HG03066 (cell line): ENCODE measurements around the gene RIPK3.
"Not testable (repeated sequence)": the region's sequence is repeated elsewhere in the genome, so short reads cannot be mapped to it uniquely, and the experiment has no call there.

Experiments used
- ATAC-seq: cut with Tn5 transposase; IDR thresholded peaks from one replicate; pipeline ENCODE4 v1.9.1; 2021; ENCODE audit warnings: low read depth; ENCODE audit not compliant: unreplicated experiment

RIPK3 gene

GRCh38 chr14:24339284-24340151 is at the start of gene RIPK3:
TSS of gene RIPK3 (minus strand) at chr14:24339991. CDS start at chr14:24339826, 165 bp downstream.
- ATAC-seq = peak; percentile 93

DNA sequence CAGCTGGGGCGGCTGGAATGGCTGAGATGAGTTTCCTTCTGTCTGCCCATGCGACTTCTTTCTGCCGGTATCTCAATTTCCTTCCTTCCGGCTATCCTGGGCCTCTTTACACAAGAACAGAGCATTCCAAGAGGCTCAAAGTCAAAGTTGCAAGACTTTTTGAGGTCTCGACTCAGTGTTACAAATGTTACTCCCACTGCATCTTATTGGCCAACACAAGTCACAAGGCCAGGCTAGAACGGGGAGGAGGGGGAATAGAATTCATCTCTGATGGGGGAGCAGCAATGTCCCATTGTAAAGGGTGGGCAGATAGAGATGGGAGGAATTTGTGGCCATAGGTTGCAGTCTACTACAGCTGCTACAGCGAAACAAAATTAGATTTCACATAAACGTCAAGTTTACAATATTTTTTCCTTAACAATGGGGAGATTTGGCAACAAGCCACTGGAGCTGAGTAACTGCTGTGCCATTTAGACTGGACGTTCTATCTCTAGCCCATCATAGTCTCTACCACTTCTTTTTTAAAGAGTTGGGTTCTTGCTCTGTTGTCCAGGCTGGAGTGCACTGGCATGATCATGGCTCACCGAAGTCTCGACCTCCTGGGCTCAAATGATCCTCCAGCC is 49.5 kb upstream of the RIPK3 start:
- ATAC-seq = no peak

DNA sequence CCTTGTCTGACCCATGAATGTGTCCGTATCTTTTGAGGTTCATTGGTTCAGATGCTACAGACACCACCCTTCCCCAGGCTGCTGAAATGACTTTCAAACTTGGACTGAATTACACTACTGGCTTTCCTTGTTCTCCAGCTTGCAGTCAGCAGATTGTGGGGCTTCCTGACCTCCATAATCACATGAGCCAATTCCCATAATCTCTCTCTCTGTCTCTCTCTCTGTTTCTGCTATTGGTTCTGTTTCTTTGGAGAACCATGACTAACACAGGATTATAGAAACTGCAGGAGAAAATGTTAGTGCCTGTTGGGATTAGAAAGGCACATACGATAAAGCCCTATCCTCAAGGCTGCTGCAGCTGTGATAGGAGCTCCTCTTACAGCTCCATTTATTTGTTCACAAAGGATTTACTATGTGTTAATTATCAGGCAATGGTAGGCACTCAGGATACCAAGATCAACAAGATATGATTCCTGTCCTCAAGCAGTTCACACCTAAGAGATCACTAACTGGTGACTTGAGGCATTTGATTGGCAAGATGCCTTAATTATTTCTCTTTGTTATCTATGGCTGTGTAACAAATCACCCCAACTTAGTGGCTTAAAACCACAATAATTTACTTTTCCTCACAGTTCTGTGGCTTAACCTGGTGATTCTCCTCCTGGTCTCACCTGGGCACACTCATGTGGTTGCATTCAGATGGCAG is 48.8 kb upstream of the RIPK3 start:
- ATAC-seq = no peak

GRCh38 chr14:24387579-24387978 is 47.8 kb upstream of the RIPK3 start:
- ATAC-seq = not testable (repeated sequence)

DNA sequence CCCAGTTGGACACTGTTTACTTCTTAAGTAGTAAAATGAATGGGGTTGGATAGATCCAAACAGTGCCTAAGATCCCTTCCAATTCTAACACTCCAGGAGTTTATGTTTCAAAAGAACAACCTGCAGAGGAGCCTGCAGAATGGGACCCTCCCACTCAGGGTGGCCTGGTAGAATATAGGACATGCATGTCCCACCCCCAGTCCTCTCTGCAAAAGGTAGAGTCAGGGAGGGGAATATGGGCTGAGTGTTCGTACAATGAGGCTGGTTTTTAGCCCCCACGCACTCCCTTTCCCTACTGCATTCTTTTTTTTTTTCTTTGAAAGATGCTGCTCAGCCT is 47.2 kb upstream of the RIPK3 start:
- no peak for ATAC-seq

- no peak for ATAC-seq
These were observed 45.7 kb upstream of the RIPK3 start for GRCh38 chr14:24385524-24385923.

DNA sequence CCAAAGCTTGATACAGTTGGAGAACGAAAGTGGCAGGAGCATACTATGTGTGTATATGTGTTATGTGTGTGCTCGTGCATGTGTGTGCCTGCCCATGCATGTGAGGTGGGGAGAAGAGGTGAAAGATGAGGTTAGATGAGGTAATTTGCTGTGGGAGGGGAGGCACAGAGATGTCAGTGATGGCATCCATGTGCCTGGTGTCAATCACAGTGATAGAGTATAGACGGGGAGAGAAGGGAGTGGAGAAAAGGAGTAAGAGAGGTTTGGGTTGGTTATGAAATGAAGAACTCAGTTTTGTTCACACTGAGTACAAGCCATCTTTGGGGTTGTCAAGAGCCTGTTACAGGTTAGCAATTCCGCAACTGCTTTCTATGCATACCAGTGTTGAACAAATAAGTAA is 44.4 kb upstream of the RIPK3 start:
- no peak for ATAC-seq

GRCh38 chr14:24382064-24382371 is 42.2 kb upstream of the RIPK3 start:
- no peak for ATAC-seq

- no peak for ATAC-seq
These were observed 41.7 kb upstream of the RIPK3 start for GRCh38 chr14:24381363-24382063.

DNA sequence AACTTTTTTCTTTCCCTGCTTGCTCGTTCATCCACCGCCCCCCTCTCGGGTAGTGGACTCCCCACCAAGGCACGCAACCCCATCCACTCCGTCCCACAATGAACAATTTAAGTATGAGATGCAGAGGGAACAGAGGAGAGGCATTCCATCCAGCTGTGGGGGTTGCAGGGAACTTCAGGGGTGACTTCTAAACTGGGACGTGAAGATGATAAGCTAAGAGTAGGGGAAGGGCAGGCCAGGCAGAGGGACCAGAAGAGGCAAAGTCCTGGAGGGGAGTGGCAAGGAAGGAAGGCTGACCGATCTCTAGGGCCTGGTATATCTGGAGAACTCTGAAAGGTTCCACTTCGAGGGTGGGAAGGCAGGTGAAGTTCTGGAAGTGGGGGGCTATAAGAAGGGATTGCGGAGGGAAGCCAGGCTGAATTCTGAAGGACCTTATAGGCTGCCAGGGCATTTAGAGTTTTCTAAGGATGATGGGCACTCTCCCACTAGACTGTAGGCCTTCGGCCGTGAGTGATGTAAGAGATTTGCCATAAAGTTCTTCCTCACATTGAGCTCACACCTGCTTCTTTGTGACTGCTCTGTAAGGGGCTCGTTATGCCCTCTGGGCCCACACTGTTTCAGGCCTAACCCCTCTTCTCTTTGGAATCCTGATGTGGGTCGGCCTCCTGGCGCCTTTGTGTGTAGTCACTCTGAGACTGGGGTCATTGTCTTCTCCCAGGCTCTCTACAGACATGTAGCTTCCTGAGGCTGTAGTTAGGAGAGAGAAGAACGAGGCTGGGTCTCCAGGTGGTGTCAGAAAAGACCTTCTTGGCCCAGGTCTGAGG is 40.3 kb upstream of the RIPK3 start:
- no peak for ATAC-seq

DNA sequence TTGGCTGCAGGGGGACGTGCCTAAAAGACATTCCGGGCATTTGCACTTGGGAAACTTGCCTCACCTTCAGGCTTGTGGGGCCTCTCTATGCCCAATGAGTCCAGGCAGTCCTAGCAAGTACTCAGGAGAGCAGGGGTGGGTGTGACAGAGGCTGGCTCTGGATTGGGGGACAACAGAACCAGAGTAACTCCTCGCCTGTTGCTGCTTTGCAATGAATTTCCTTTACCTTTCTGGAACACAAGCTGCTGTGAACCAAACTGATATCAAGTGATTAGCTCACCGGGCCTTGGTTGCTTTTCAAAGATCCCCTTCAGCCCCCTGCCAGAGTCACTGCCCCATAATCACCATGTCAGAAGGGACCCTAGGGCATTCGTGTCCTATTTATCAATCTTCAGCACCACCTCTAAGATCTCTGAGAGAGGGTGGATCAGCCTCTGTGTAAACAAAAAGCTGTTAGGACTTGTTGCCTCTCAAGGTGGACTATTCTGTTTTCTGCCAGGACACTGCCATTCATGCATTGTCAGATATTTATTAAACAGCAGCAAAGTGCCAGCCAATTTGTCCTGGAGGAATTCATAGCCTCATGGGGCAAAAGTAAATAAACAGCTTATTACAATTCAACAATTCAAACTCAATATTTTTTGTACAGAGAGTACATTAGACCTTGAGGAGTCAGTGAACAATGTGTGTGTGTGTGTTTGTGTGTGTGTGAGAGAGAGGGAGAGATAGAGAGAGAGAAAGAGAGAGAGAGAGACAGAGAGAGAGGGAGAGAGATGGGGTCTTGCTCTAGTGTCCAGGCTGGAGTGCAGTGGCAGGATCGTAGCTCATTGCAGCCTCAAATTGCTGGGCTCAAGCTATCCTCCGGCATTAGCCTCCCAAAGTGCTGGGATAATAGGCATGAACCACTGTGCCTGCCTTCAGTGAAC is 39.5 kb upstream of the RIPK3 start:
- no peak for ATAC-seq

GRCh38 chr14:24378327-24378726 is 38.5 kb upstream of the RIPK3 start:
- no peak for ATAC-seq

- no peak for ATAC-seq
These were observed 37.9 kb upstream of the RIPK3 start for GRCh38 chr14:24377657-24378056.

DNA sequence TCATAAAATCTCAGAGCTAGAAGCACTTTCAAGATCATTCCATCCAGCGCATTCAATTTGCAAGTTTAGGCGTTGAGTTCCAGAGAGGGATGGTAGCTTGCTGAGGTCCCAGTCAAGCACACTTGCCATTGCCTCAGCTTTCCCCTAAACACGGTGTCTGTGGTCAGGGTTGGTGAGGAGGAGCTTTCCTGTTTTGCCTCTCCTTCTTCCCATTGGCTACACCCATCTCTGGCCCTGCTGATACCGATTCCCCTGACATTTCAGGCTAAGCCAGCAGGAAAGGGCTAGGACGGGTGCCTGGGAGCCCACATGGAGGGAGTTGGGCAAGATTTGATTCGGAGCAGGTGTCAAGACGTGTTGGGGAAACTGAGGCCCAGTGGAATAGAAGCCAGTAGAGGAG is 37.3 kb upstream of the RIPK3 start:
- ATAC-seq = no peak

GRCh38 chr14:24376448-24377070 is 36.8 kb upstream of the RIPK3 start:
- no peak for ATAC-seq

DNA sequence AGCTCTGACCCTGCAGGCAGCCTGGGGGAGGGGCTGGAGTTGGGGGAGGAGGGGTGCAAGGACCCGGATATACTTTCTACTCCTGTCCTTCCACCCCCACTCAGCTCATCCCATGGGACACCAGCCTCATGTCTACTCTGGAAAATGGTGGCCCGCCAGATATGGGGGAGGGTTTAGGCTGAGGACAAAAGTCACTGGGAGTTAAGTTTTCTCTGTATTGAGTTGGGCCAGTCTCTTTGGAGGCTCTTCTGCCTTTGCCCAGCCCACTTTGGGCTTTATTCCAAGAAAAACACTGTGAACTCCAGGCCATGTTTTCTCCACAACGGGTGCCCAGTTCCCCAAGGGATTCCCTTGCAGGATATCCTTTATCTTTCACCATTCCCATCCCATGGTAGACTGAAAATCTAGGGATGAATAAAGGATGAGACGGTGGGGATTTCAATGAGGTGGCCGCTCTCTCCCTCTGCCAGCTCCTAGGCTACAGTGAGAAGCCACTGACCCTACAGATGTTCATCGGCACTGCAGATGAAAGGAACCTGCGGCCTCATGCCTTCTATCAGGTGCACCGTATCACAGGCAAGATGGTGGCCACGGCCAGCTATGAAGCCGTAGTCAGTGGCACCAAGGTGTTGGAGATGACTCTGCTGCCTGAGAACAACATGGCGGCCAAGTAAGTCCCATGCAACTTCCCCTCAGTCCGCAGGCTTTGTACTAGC is 33.1 kb upstream of the RIPK3 start:
- no peak for ATAC-seq

- ATAC-seq = not testable (repeated sequence)
These were observed 31.8 kb upstream of the RIPK3 start for GRCh38 chr14:24371605-24372004.

- ATAC-seq = no peak
These were observed 31.0 kb upstream of the RIPK3 start for GRCh38 chr14:24370748-24371147.
